K562 (cell line): ENCODE data around the gene CLSTN2. TPM values are rescaled to one million over a fixed set of nuclear protein-coding genes. Genes with fewer than 3 reads are reported as not detected.

ENCODE experiments used
- CGGBP1 ChIP-seq: fragments of 250-450 bp; sonication (Bioruptor Pico); IDR thresholded peaks from 2 replicates; pipeline ENCODE4 v1.9.0; 2021; ENCODE audit warnings: mild to moderate bottlenecking
- CREB5 ChIP-seq: fragments of 250-450 bp; sonication (Bioruptor Pico); IDR thresholded peaks from 2 replicates; pipeline ENCODE4 v1.5.0; 2020; ENCODE audit warnings: mild to moderate bottlenecking
- OTX1 ChIP-seq: fragments of 450-650 bp; formaldehyde crosslinking; IDR thresholded peaks from 2 replicates; pipeline ENCODE4 v1.4.0; 2022; ENCODE audit warnings: mild to moderate bottlenecking
- ZNF232 ChIP-seq: sonication (generic); formaldehyde crosslinking; IDR thresholded peaks from 2 replicates; pipeline ENCODE4 v1.8.0; 2022; ENCODE audit warnings: mild to moderate bottlenecking, missing genetic modification reagents
- ZNF639 ChIP-seq, 2 experiments: fragments of 200-800 bp in 1 of 2; sonication (Bioruptor generic) in 1 of 2; sonication (generic) in 1 of 2; formaldehyde crosslinking in 1 of 2; IDR thresholded peaks in 1 of 2; conservative IDR thresholded peaks in 1 of 2; 2 replicates each; pipeline versions ENCODE4 v1.5.0 to v1.6.1; 2016 to 2020; ENCODE audit warnings: missing compliant biosample characterization in 1 of 2, missing genetic modification characterization in 1 of 2, missing genetic modification reagents in 1 of 2
- ZNF707 ChIP-seq: fragments of 250-450 bp; sonication (Bioruptor Pico); conservative IDR thresholded peaks from 2 replicates; pipeline ENCODE4 v1.8.0; 2022; ENCODE audit warnings: inconsistent platforms, mild to moderate bottlenecking, moderate library complexity
- ZNF785 ChIP-seq: fragments of 250-450 bp; sonication (Bioruptor Pico); IDR thresholded peaks from 2 replicates; pipeline ENCODE4 v1.4.0; 2020; ENCODE audit warnings: mild to moderate bottlenecking
- polyA plus RNA-seq, 8 experiments: library from polyadenylated mRNA; depleted of rRNA in 4 of 8; stranded (reverse) in 5 of 8; unstranded in 3 of 8; fragments of >200 nt; fragmentation: Nextera tagmentation in 2 of 8; fragmentation: Illumina TruSeq in 1 of 8; extraction: Ambion mirVana in 2 of 8; extraction: Trizol in 1 of 8; gene quantifications; 2 replicates each; pipeline versions ENCODE4 v1.2.1 to v1.2.3, GENCODE V29; 2011 to 2014; ENCODE audit warnings: inconsistent platforms in 1 of 8, missing spikeins in 1 of 8
- total RNA-seq, 7 experiments: library from RNA; depleted of rRNA in 6 of 7; stranded (reverse); fragments of >200 nt in 6 of 7; fragmentation: Illumina TruSeq in 2 of 7; extraction: Trizol in 2 of 7; gene quantifications; 2 replicates each; pipeline versions ENCODE4 v1.2.1 to v1.2.3, GENCODE V29; 2011 to 2021; ENCODE audit warnings: low replicate concordance in 1 of 7

The CLSTN2 gene
- total and polyA plus RNA-seq, 9 of the 15 experiments (the other 6 are each of a cell fraction or from before 2014, with no cell fraction given) = 0.02 to 0.04 (median 0.04) TPM; not detected in 6

- TF ChIP-seq ZNF639 (CRISPR knock-in tag; conservative IDR thresholded peaks at IDR 0.05 in 1 of 2, IDR thresholded peaks at IDR 0.05 in 1 of 2) = no peak
- no peak for TF ChIP-seq ZNF232 (CRISPR knock-in tag)
- TF ChIP-seq CREB5 = no peak
- TF ChIP-seq OTX1 (CRISPR knock-in tag) = no peak
- no peak for TF ChIP-seq ZNF707 (CRISPR knock-in tag)
- no peak for TF ChIP-seq CGGBP1 (CRISPR knock-in tag)
- no peak for TF ChIP-seq ZNF785 (CRISPR knock-in tag)
Measured at GRCh38 chr3:140378571-140379340, 443.8 kb downstream of the CLSTN2 start (continued).
